ENCODE measurements around the gene DUS3L. TPM values are rescaled to one million over a fixed set of nuclear protein-coding genes. Genes with fewer than 3 reads are reported as not detected.

The DUS3L gene
- total RNA-seq, 1 experiment from 2014 or later: 39.3 TPM

GRCh38 chr19:5832527-5833216 lies 41.7 kb upstream of the DUS3L start:
- ATAC-seq (no peak), DNase-seq (ENCODE audit: low spot score) (no peak)
- Mint-ChIP-seq H3K9me3 (no peaks in the 10 kb centered on the region), H3K36me3 (no peaks in the 10 kb centered on the region), H3K27me3 (ENCODE audit: low read depth) (peaks cover 23% of the 10 kb centered on the region), H3K4me3 (no peak overlapping the region), H3K4me1 (no peaks in the 10 kb centered on the region), H3K27ac (no peak overlapping the region)
- TF ChIP-seq ZMAT4 (CRISPR knock-in tag; IDR thresholded peaks at IDR 0.05) (no peak), EMX1 (CRISPR knock-in tag; IDR thresholded peaks at IDR 0.05) (no peak), NFYB (CRISPR knock-in tag; conservative IDR thresholded peaks at IDR 0.05; ENCODE audit: low read depth) (no peak)
- ChIA-PET CTCF (interaction anchor here (6.9 kb wide), 1 partner anchor 28 kb away, joined by 115 read pairs; the partner anchor contains the start of gene NRTN), POLR2A (no interaction called here)

GRCh38 chr19:5832061-5832460 lies 41.1 kb upstream of the DUS3L start:
- H3K4me3 Mint-ChIP-seq: no peak overlapping the region
- ATAC-seq: no peak
- H3K36me3 Mint-ChIP-seq: no peaks in the 10 kb centered on the region
- ChIA-PET CTCF (interaction anchor here (6.9 kb wide), 1 partner anchor 28 kb away, joined by 115 read pairs; the partner anchor contains the start of gene NRTN), POLR2A (no interaction called here)
- H3K27me3 Mint-ChIP-seq (ENCODE audit: low read depth): peaks cover 23% of the 10 kb centered on the region
- H3K9me3 Mint-ChIP-seq: no peaks in the 10 kb centered on the region
- H3K4me1 Mint-ChIP-seq: peaks cover 3% of the 10 kb centered on the region
- DNase-seq (ENCODE audit: low spot score): no peak
- H3K27ac Mint-ChIP-seq: no peak overlapping the region
- TF ChIP-seq ZNF263 (CRISPR knock-in tag; IDR thresholded peaks at IDR 0.05; ENCODE audit: low read depth) (no peak), EMX1 (CRISPR knock-in tag; IDR thresholded peaks at IDR 0.05) (no peak), STAT6 (CRISPR knock-in tag; conservative IDR thresholded peaks at IDR 0.05; ENCODE audit: low read depth) (no peak), AFF4 (CRISPR knock-in tag; IDR thresholded peaks at IDR 0.05; ENCODE audit: borderline replicate concordance) (no peak), SMAD3 (CRISPR knock-in tag; IDR thresholded peaks at IDR 0.05; ENCODE audit: borderline replicate concordance) (no peak), E2F1 (CRISPR knock-in tag; IDR thresholded peaks at IDR 0.05) (no peak), TEAD1 (CRISPR knock-in tag; IDR thresholded peaks at IDR 0.05) (no peak), IRF1 (CRISPR knock-in tag; IDR thresholded peaks at IDR 0.05) (no peak), E2F4 (CRISPR knock-in tag; IDR thresholded peaks at IDR 0.05; ENCODE audit: borderline replicate concordance, low read depth) (no peak), HMGXB4 (CRISPR knock-in tag; IDR thresholded peaks at IDR 0.05) (no peak), SMAD4 (CRISPR knock-in tag; IDR thresholded peaks at IDR 0.05) (no peak), SP1 (CRISPR knock-in tag; conservative IDR thresholded peaks at IDR 0.05) (no peak), NFE2L1 (CRISPR knock-in tag; IDR thresholded peaks at IDR 0.05) (no peak), MAX (CRISPR knock-in tag; IDR thresholded peaks at IDR 0.05) (no peak), ZNF121 (CRISPR knock-in tag; IDR thresholded peaks at IDR 0.05) (no peak), PREB (CRISPR knock-in tag; IDR thresholded peaks at IDR 0.05; ENCODE audit: borderline replicate concordance) (no peak), CREB1 (CRISPR knock-in tag; IDR thresholded peaks at IDR 0.05) (no peak)

Measured in WTC11 (cell line).